SK-N-SH (cell line): ENCODE measurements around the gene MEG3. TPM values are rescaled to one million over a fixed set of nuclear protein-coding genes. Genes with fewer than 3 reads are reported as not detected.

Source experiments
- CTCF ChIA-PET: fragments of 300-600, 350-600 bp; formaldehyde crosslinking; extraction: SDS; loops from one replicate; lab custom pipeline; 2021; lab: Yijun Ruan, JAX
- POLR2A ChIA-PET: fragments of 350-600 bp; sonication (Branson Sonifier 250); formaldehyde crosslinking; extraction: SDS; loops from one replicate; lab custom pipeline; 2020; ENCODE audit warnings: antibody characterized with exemption, inconsistent platforms; lab: Yijun Ruan, JAX
- DNase-seq: peaks from one replicate; pipeline ENCODE4 v3.0.0; 2012
- H2AFZ ChIP-seq: fragments of 200-600 bp; sonication (generic); 2 replicates; pipeline ENCODE4 v1.8.1; 2016; ENCODE audit warnings: antibody characterized with exemption, mild to moderate bottlenecking, low read depth
- H3F3A ChIP-seq: fragments of 200-600 bp; sonication (generic); replicated peaks from 2 replicates; pipeline ENCODE3; 2016; ENCODE audit warnings: antibody characterized with exemption, mild to moderate bottlenecking; ENCODE audit not compliant: insufficient read depth
- H3K27ac ChIP-seq, 2 experiments: fragments of 200-500 bp in 1 of 2; fragments of 200-600 bp in 1 of 2; sonication (Bioruptor generic) in 1 of 2; sonication (generic), shearing (Covaris generic) in 1 of 2; 2 replicates each; pipeline versions ENCODE4 v1.5.1 to v1.6.1; 2014 to 2016; ENCODE audit warnings: low read depth in 2 of 2, inconsistent platforms in 1 of 2, low read length in 1 of 2, mild to moderate bottlenecking in 1 of 2, mixed read lengths in 1 of 2
- H3K27me3 ChIP-seq: fragments of 200-600 bp; sonication (generic), shearing (Covaris generic); 2 replicates; pipeline ENCODE4 v1.6.1; 2016; ENCODE audit warnings: mixed run types; ENCODE audit not compliant: insufficient read depth
- H3K36me3 ChIP-seq, 2 experiments: fragments of 200-500 bp in 1 of 2; fragments of 200-600 bp in 1 of 2; sonication (Bioruptor generic) in 1 of 2; sonication (generic) in 1 of 2; replicated peaks in 1 of 2; 2 replicates each; pipeline versions ENCODE3 to v1.5.1; 2014 to 2016; ENCODE audit warnings: low read length in 1 of 2, mild to moderate bottlenecking in 1 of 2; ENCODE audit not compliant: insufficient read depth in 2 of 2, control insufficient read depth in 1 of 2
- H3K4me1 ChIP-seq, 2 experiments: fragments of 200-500 bp in 1 of 2; fragments of 200-600 bp in 1 of 2; sonication (Bioruptor generic) in 1 of 2; sonication (generic), shearing (Covaris generic) in 1 of 2; 2 replicates each; pipeline versions ENCODE4 v1.5.1 to v1.6.1; 2014 to 2016; ENCODE audit warnings: low read depth in 1 of 2, low read length in 1 of 2, mixed run types in 1 of 2; ENCODE audit not compliant: insufficient read depth in 2 of 2, control insufficient read depth in 1 of 2
- H3K4me2 ChIP-seq: fragments of 200-600 bp; sonication (generic), shearing (Covaris generic); 2 replicates; pipeline ENCODE4 v1.6.1; 2017; ENCODE audit warnings: mixed run types
- H3K4me3 ChIP-seq, 2 experiments: fragments of 200-500 bp in 1 of 2; fragments of 200-600 bp in 1 of 2; sonication (Bioruptor generic) in 1 of 2; sonication (generic), shearing (Covaris generic) in 1 of 2; 2 replicates each; pipeline versions ENCODE4 v1.5.1 to v1.8.1; 2014 to 2016; ENCODE audit warnings: low read depth in 2 of 2, inconsistent platforms in 1 of 2, low read length in 1 of 2, mild to moderate bottlenecking in 1 of 2, mixed read lengths in 1 of 2, moderate library complexity in 1 of 2
- H3K79me2 ChIP-seq: fragments of 200-600 bp; sonication (generic); 2 replicates; pipeline ENCODE4 v1.8.1; 2017; ENCODE audit warnings: mild to moderate bottlenecking; ENCODE audit not compliant: insufficient read depth
- H3K9ac ChIP-seq: fragments of 200-600 bp; sonication (generic); 2 replicates; pipeline ENCODE4 v1.6.1; 2017; ENCODE audit warnings: mixed run types
- H3K9me2 ChIP-seq: fragments of 200-600 bp; sonication (generic); 2 replicates; pipeline ENCODE4 v1.6.1; 2017; ENCODE audit warnings: mixed run types
- H3K9me3 ChIP-seq: fragments of 200-600 bp; sonication (generic); 2 replicates; pipeline ENCODE4 v1.6.1; 2017; ENCODE audit warnings: mixed run types, mild to moderate bottlenecking, moderate library complexity
- H4K20me1 ChIP-seq: fragments of 200-600 bp; sonication (generic); 2 replicates; pipeline ENCODE4 v1.6.1; 2017; ENCODE audit warnings: mild to moderate bottlenecking, mixed run types; ENCODE audit not compliant: insufficient read depth
- EP300 ChIP-seq, 2 experiments: IDR thresholded peaks; 2 replicates each; pipeline versions ENCODE4 v1.4.0 to v1.6.1; 2012; ENCODE audit warnings: borderline replicate concordance in 1 of 2, low read depth in 1 of 2, low read length in 1 of 2
- FOSL2 ChIP-seq: IDR thresholded peaks from 2 replicates; pipeline ENCODE4 v1.4.0; 2012; ENCODE audit warnings: low read depth, mild to moderate bottlenecking, moderate library complexity, borderline replicate concordance
- GABPA ChIP-seq: IDR thresholded peaks from 2 replicates; pipeline ENCODE4 v1.4.0; 2012; ENCODE audit warnings: low read depth, mild to moderate bottlenecking
- GATA2 ChIP-seq: sonication (generic); formaldehyde crosslinking; IDR thresholded peaks from 2 replicates; pipeline ENCODE4 v1.5.0; 2020; ENCODE audit warnings: mild to moderate bottlenecking, missing genetic modification reagents
- JUND ChIP-seq: IDR thresholded peaks from 2 replicates; pipeline ENCODE4 v1.4.0; 2012
- MXI1 ChIP-seq: IDR thresholded peaks from 2 replicates; pipeline ENCODE4 v1.6.1; 2012; ENCODE audit warnings: mild to moderate bottlenecking, low read depth, low read length, improper control_type of control experiment
- NRF1 ChIP-seq: IDR thresholded peaks from 2 replicates; pipeline ENCODE4 v1.6.1; 2012; ENCODE audit warnings: low read depth, mild to moderate bottlenecking, low read length
- PBX3 ChIP-seq: IDR thresholded peaks from 2 replicates; pipeline ENCODE4; 2012
- RAD21 ChIP-seq: IDR thresholded peaks from 2 replicates; pipeline ENCODE4 v1.6.1; 2012; ENCODE audit warnings: mild to moderate bottlenecking, low read length
- RFX5 ChIP-seq: IDR thresholded peaks from 2 replicates; pipeline ENCODE4 v1.6.1; 2012; ENCODE audit warnings: mild to moderate bottlenecking, improper control_type of control experiment, low read length
- WGBS: methylation state at CpG from one replicate; pipeline ENCODE4 v1.1.6; 2017; ENCODE audit warnings: low lambda C conversion rate; 5-methylcytosine and 5-hydroxymethylcytosine counted together
- polyA plus RNA-seq, 3 experiments: library from polyadenylated mRNA; depleted of rRNA; stranded (reverse); fragments of >200 nt; gene quantifications; 2 replicates each; pipeline ENCODE4 v1.2.3, GENCODE V29; 2012
- TF ChIP-seq, protein P1 (sequence below): fragments of 150-350 bp; IDR thresholded peaks from 2 replicates; pipeline ENCODE4 v1.6.1; 2017; ENCODE audit warnings: antibody characterized with exemption, low read length, low read depth, borderline replicate concordance

Gene MEG3
- polyA plus RNA-seq, 1 of the 3 experiments (the other 2 are of a cell fraction): not detected

DNA sequence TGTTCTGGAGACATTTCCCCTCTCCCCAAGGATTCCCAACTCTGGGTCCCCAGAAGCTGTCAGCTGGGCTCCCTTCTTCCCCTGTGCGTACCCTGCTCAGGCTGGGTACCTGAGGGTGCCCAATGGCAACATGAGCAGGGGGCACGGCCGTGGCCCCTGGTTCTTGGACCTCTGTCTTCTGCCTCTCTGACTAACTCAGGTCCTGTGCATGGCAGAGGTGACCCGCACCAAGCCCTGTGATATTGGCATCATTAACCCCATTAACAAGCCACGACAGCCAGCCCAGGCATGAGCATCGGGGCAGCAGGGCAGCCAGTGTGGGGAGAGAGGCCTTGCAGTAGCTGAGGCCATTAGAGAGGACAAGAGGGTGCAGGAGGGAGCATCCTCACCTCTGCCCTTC lies 49.2 kb downstream of the MEG3 start:
- Histone ChIP-seq H4K20me1 (no peaks in the 10 kb centered on the region), H3K27me3 (no peaks in the 10 kb centered on the region), H3K9me2 (no peaks in the 10 kb centered on the region), H3K4me2 (no peak overlapping the region), H3K4me1 (peaks cover 0 to 16% of the 10 kb centered on the region in 2 experiments; a peak in 1 of 4 replicates), H3K36me3 (no peaks in the 10 kb centered on the region), H2AFZ (no peak overlapping the region), H3K79me2 (no peaks in the 10 kb centered on the region), H3K9ac (no peak overlapping the region), H3K9me3 (no peaks in the 10 kb centered on the region), H3K4me3 (no peak overlapping the region), H3F3A (no peaks in the 10 kb centered on the region), H3K27ac (no peak overlapping the region; a peak in 1 of 4 replicates)
- 54% methylated on average over 6 of the region's 6 CpGs for WGBS
- no peak for DNase-seq
- ChIA-PET CTCF (interaction anchor here (1.5 kb wide), 1 partner anchor 458 kb away, joined by 3 read pairs; no protein-coding TSS in a partner anchor), POLR2A (interaction anchor here (0.8 kb wide), 1 partner anchor 9 kb away, joined by 4 read pairs; no protein-coding TSS in a partner anchor)
- no peak for TF ChIP-seq MXI1
- TF ChIP-seq NRF1: no peak
- no peak for TF ChIP-seq EP300 (IDR thresholded peaks at IDR 0.05; ENCODE audit: borderline replicate concordance in 1 of 2, low read depth in 1 of 2, low read length in 1 of 2)
- TF ChIP-seq JUND: no peak
- TF ChIP-seq FOSL2: no peak
- TF ChIP-seq GATA2: no peak
- TF ChIP-seq PBX3: no peak
- TF ChIP-seq RAD21: no peak
- TF ChIP-seq, protein P1, sequence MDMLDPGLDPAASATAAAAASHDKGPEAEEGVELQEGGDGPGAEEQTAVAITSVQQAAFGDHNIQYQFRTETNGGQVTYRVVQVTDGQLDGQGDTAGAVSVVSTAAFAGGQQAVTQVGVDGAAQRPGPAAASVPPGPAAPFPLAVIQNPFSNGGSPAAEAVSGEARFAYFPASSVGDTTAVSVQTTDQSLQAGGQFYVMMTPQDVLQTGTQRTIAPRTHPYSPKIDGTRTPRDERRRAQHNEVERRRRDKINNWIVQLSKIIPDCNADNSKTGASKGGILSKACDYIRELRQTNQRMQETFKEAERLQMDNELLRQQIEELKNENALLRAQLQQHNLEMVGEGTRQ: no peak
- TF ChIP-seq RFX5: no peak

DNA sequence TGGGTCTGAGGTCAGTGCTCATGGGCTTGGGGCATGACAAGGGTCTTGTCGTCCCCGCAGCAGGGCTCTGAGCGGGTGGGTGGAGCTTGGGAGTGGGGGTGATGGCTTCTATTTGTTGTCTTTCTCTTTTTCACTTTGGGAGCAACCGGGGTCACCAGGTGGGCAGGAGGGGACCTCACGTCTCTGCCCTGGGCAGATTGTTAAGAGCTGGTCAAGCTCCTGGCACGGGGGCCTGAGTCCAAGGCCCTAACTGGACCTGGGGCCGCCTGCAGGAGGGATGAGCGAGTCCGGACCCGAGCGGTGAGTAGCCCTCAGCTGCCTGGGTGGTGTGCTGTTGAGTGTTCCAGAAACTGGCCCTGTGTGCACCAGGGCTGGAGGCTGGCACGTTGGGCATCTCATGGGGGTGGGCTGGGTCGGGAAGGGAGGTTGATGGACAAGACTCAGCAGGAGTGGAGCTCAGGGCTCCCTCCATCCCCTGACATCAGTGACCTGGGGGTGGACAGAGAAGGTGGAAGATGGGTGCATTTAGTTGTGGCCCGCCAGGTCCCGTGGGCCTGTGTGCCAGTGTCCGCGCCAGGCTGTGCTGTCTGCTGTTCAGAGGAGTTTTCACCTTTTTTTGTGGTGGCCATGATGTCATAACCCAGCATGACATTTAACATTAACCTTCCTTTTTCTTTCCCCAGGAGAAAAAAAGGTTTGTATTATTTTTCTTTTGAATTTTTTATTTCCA lies 50.1 kb downstream of the MEG3 start:
- ChIA-PET CTCF (interaction anchor here (1.5 kb wide), 1 partner anchor 458 kb away, joined by 3 read pairs; no protein-coding TSS in a partner anchor), POLR2A (interaction anchor here (0.8 kb wide), 1 partner anchor 10 kb away, joined by 4 read pairs; no protein-coding TSS in a partner anchor)
- Histone ChIP-seq H3K27me3 (no peaks in the 10 kb centered on the region), H2AFZ (no peak overlapping the region), H3K4me1 (peaks cover 0 to 23% of the 10 kb centered on the region in 2 experiments; a peak in 1 of 4 replicates), H3K27ac (no peak overlapping the region; a peak in 1 of 4 replicates), H3K36me3 (no peaks in the 10 kb centered on the region), H3F3A (no peaks in the 10 kb centered on the region), H4K20me1 (no peaks in the 10 kb centered on the region), H3K9me2 (no peaks in the 10 kb centered on the region), H3K9ac (no peak overlapping the region), H3K4me3 (no peak overlapping the region), H3K9me3 (no peaks in the 10 kb centered on the region), H3K79me2 (no peaks in the 10 kb centered on the region), H3K4me2 (no peak overlapping the region)
- TF ChIP-seq GABPA: no peak
- 65% methylated on average over 16 of the region's 17 CpGs for WGBS
- DNase-seq: no peak
